GM18858 (cell line): ENCODE measurements around the gene EEF1A2.

Experiments used
- ATAC-seq: cut with Tn5 transposase; IDR thresholded peaks from one replicate; pipeline ENCODE4 v1.9.1; 2021; ENCODE audit not compliant: unreplicated experiment

The EEF1A2 gene

GRCh38 chr20:63471717-63471980 is 27.2 kb downstream of the EEF1A2 start:
- no peak for ATAC-seq

DNA sequence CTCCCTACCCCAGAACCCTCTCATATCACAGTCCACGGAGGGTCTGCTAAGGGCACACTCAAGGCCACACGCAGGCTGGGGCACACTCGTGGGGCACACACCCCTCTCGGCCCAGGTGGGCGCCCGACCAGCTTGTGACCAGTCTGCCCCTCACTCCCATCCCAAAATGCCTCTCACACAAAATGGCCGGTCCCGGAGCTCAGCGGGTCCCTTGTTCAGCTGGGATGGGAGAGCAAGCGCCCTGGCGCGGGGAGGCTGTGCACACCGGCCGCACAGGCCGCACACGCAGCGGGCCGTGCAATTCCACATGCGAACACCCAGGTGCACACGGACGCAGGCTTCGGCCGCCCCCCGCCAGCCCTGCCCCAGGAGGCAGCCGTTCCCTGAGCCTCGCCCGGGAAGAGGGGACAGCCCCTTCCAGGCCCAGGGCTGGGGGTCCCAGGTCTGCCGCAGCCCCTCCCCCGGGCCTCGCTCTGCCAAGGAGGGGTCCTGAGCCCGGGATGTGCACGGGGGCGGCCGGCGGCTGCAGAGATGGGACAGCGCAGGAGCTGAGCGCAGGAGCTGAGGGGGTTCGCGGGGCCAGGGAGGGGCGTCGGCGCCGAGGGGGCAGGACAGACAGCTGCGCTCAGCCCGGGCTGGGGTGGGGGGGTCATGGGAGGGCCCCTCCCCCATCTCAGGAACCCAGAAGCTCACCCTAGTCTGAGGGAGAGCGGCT is 27.7 kb downstream of the EEF1A2 start:
- no peak for ATAC-seq

DNA sequence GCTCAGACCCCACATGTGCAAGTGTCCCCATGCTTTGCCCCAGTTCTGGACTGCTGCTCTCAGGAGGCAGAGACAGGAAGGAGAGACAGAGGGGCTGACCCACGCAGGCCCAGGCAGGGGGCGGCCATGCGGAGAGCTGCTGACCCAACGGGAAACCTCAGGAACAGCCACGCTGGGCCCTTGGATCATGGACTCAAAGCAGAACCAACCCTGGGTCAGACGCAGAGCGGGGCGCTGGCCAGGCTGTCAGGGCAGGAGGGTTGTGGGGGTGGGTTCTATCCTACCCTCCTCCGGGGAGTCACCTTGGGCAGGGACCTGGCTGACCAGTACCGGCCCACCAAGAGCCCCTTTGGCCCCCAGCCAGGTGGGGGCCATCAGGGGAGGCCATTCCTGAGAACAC is 28.5 kb downstream of the EEF1A2 start:
- no peak for ATAC-seq

DNA sequence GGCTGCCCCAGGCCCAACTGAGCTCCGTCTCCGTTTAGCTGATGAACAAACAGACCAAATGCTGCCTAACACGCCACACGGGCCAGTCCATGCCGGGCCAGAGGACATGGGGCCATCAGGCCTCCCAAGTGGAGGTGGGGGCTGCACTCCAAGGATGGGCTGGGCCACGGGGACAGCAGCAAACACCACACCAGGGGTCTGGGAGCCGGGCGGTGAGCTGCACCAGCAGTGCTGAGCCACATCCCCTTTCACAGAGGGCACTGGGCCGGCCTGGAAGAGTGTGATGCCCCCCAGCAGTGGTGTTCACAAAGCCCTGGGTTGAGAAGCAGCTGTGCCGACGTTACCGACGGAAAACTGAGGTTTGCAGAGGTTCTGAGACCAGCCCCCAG is 29.2 kb downstream of the EEF1A2 start:
- ATAC-seq: no peak

GRCh38 chr20:63469019-63469712 is 29.7 kb downstream of the EEF1A2 start:
- ATAC-seq: no peak

DNA sequence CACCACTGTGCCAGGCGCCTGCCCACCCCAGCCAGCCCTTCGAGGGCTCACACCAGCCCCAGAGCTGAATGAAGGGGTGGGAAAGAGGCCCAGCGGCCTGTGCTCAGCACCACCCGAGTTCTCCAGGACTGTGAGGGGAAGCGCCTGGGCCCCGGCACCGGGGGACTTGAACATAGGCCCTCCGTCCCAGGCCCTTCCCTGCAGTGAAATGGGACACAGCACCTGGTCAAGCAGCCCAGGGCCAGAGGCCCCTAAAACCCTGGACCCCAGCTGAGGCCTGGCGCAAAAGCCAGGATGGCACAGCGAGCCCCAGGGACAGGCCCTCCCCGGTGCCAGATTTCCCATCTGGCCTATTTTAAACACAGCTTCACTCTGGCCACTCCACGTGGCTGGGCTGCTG is 30.5 kb downstream of the EEF1A2 start:
- ATAC-seq: no peak

- ATAC-seq: no peak
Observed at GRCh38 chr20:63467294-63468083, 31.4 kb downstream of the EEF1A2 start.

DNA sequence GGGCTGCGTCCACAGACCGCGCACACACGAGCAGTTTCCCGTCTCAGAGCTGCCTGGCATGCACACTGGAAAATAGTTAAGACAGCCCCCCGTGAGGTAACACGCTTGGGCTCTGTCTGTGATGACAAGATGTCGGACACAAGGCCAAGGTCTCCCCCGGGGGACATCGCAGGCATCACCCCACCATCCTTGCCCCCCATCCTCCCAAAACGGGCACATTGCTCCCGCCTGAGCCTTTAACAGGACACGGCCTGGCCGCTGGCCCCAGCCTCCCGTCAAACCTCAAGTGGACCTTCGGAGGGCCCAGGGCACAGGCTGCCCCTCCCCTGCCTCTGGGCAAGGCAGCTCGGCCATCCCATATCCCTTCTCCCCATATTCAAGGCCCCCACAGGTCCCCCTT is 32.0 kb downstream of the EEF1A2 start:
- ATAC-seq: no peak

DNA sequence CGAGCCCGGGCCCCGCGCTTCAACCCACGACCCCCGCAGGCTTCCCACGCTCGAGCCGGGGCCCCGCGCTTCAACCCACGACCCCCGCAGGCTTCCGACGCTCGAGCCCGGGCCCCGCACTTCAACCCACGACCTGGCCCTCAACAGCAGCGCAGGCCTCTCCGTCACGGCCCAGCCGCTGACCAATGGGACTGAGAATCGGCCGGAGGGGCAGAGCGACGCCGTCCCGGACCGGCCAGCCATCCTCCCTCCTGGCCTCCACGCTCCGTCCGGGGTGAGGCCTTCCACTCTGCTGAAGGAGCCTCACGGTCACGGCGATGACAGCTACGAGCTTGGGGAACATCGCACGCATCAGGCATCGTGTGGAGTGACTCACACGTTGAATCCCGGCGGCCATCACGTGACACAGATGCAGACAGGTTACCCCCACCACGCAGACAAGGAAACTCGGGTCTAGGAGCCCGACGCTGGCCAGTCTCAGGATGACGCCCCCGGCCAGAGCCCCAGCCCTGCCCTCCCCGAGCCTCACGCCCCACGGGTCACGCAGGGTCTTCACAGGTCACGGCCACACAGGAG is 32.5 kb downstream of the EEF1A2 start:
- ATAC-seq: no peak

- no peak for ATAC-seq
Observed at GRCh38 chr20:63465380-63466249, 33.3 kb downstream of the EEF1A2 start.

- no peak for ATAC-seq
Observed at GRCh38 chr20:63464289-63464635, 34.6 kb downstream of the EEF1A2 start.

DNA sequence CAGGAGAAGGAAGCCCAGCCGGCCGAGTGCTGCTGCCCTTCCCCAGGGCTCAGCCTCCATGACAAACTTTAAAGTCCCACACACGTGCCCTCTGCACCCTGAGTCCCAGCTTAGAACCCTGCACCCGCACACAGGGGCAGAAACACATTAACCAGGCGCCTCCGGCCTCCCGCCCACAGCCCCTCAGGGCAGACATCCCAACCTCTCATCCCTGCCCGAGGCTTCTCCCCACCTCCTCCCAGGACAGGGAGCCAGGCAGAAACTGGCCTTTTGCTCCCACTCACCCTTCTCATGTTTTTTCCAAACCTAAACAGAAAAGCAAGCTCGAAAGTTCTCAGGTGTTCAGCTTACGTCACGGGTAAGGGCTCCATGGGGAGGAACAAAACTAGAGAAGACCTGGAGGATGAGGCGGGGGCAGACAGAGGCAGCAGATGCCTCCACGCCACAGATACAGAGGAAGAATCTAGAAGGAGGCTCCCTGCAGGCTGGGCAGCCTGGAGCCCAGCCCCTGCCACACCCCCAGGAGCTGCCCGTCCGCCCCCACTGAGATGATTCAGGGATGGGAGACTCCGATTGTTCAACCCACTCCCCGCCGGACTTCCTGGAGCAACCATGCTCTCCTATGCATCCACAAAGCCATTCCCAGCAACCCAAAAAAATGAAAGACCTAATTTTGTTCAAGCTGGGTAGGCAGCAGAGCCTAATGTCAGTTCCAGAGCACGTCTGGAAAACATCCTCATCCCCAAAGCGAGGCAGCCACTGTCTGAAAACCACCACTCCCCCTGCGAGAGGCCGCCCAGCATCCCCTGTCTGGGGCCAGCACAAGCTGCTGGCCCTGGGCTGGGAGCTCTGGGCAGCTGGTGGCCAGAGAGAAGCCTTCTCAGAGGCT is 35.2 kb downstream of the EEF1A2 start:
- ATAC-seq: no peak

- ATAC-seq: no peak
Observed at GRCh38 chr20:63462244-63462643, 36.6 kb downstream of the EEF1A2 start.

DNA sequence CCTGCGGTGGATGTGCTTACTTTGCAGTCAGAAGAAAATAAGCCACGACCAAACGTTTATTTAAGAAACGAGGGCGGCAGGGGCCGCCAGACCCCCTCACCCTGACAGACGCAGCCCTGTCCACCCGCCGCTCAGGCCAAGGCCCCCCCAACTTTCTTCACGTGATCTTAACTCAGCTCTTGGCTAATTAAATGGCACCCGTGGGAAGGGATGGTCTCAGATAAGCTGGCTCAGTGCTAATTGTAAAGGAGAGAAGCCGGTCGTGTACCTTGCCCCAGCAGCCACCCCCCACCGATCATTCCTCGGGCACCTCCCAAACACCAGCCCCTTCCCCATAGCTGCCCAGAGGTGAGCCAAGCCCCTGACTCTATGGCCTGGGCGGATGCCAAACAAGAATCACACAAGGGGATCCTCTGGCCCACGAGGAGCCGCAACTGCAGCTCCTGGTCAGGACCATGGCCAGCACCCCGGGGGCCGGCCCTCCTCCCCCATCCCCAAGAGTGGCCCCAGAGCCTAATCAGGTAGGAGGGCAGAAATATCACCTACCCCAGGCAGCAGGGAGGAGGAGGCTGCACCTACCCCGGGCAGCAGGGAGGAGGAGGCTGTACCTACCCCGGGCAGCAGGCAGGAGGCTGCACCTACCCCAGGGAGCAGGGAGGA is 37.6 kb downstream of the EEF1A2 start:
- ATAC-seq: no peak

- ATAC-seq: no peak
Observed at GRCh38 chr20:63459070-63459380, 39.9 kb downstream of the EEF1A2 start.

DNA sequence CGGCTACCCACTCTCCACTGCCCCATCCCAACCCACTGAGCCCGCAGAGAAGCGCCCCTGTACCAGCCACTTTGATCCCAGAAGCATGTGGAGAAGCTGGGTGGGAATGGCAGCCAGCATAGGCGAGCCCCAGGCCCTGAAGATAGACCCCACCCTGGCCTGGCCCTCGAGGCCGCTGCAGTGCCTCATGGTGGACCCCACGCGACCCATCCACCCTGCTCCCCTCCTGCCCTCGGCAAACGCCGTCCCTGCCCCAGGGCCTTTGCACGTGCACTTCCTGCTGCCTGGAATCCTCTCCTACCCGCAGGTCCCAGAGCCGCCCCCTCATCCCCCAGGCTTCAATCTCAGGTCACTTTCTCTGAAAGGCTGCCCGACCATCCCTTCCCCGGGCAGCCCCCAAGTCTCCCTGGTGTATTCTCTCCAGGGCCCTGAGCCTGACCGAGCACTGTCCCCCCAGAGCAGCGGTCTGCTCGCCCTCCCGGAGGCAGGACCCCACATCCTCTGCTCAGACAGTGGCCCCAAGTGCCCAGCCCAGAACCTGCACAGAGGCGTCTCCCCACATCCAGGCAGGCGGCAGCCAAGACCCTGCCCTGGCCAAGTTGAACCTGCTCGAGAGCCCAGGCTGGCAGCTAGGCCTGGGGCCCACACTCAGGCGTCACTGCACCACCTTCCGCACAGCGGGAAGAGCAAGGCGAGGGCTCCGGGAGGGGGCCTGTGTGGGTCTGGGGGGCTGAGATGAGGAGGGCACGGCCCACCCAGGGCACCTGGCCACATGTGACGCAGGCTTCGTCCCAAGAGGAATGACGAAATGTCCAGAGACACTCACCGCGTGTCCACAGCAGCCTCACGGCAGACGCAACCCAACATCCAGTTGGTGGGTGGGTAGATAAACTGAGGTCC is 40.5 kb downstream of the EEF1A2 start:
- ATAC-seq: no peak

GRCh38 chr20:63457737-63458136 is 41.1 kb downstream of the EEF1A2 start:
- no peak for ATAC-seq

- no peak for ATAC-seq
Observed at GRCh38 chr20:63456429-63457284, 42.2 kb downstream of the EEF1A2 start.
